Astrocyte (in vitro differentiated cells and primary cell): Measurements from ENCODE around the gene FOXO6. TPM values are rescaled to one million over a fixed set of nuclear protein-coding genes. Genes with fewer than 3 reads are reported as not detected.

Experiments
- DNase-seq: peaks from one replicate; pipeline ENCODE4 v3.0.0-alpha.2; 2010; ENCODE audit warnings: low read depth
- FAIRE-seq: peaks from 2 replicates; lab custom pipeline; 2011; peaks lifted over from hg19 to GRCh38; lab: Jason Lieb, UNC
- H2AFZ ChIP-seq: 2 replicates; pipeline ENCODE4 v1.6.0; 2012; ENCODE audit warnings: low read depth, low read length, inconsistent platforms
- H3K27ac ChIP-seq: 2 replicates; pipeline ENCODE4 v1.5.1; 2011; ENCODE audit warnings: low read depth, low read length, inconsistent platforms
- H3K27me3 ChIP-seq: 2 replicates; pipeline ENCODE4 v1.6.0; 2011; ENCODE audit warnings: low read length, inconsistent platforms; ENCODE audit not compliant: insufficient read depth
- H3K36me3 ChIP-seq: 2 replicates; pipeline ENCODE4 v1.5.1; 2011; ENCODE audit warnings: low read length, inconsistent platforms; ENCODE audit not compliant: insufficient read depth
- H3K4me1 ChIP-seq: 2 replicates; pipeline ENCODE4 v1.5.1; 2011; ENCODE audit warnings: low read length, inconsistent platforms; ENCODE audit not compliant: insufficient read depth
- H3K4me2 ChIP-seq: 2 replicates; pipeline ENCODE4 v1.6.0; 2012; ENCODE audit warnings: low read length, inconsistent platforms
- H3K4me3 ChIP-seq: 2 replicates; pipeline ENCODE4 v1.5.1; 2011; ENCODE audit warnings: low read depth, mild to moderate bottlenecking, low read length, inconsistent platforms; ENCODE audit not compliant: insufficient read depth
- H3K79me2 ChIP-seq: 2 replicates; pipeline ENCODE4 v1.6.0; 2012; ENCODE audit warnings: mild to moderate bottlenecking, low read length, inconsistent platforms; ENCODE audit not compliant: insufficient read depth
- H3K9ac ChIP-seq: 2 replicates; pipeline ENCODE4 v1.6.0; 2012; ENCODE audit warnings: mild to moderate bottlenecking, low read length, inconsistent platforms
- H3K9me3 ChIP-seq: 2 replicates; pipeline ENCODE4 v1.5.1; 2012; ENCODE audit warnings: low read depth, mild to moderate bottlenecking, low read length, inconsistent platforms; ENCODE audit not compliant: insufficient read depth
- H4K20me1 ChIP-seq: 2 replicates; pipeline ENCODE4 v1.6.0; 2012; ENCODE audit warnings: low read length, inconsistent platforms; ENCODE audit not compliant: insufficient read depth
- H3K27ac Mint-ChIP-seq: one replicate; pipeline ENCODE4 v1.8.0; 2021; ENCODE audit warnings: mild to moderate bottlenecking, mixed read lengths; ENCODE audit not compliant: unreplicated experiment
- H3K27me3 Mint-ChIP-seq: one replicate; pipeline ENCODE4 v1.8.0; 2021; ENCODE audit warnings: low read depth, mixed read lengths; ENCODE audit not compliant: unreplicated experiment
- H3K36me3 Mint-ChIP-seq: one replicate; pipeline ENCODE4 v1.8.0; 2021; ENCODE audit warnings: low read depth, mixed read lengths; ENCODE audit not compliant: unreplicated experiment
- H3K4me1 Mint-ChIP-seq: one replicate; pipeline ENCODE4 v1.8.0; 2021; ENCODE audit warnings: low read depth, mixed read lengths; ENCODE audit not compliant: unreplicated experiment
- H3K4me3 Mint-ChIP-seq: one replicate; pipeline ENCODE4 v1.8.0; 2021; ENCODE audit warnings: mild to moderate bottlenecking, moderate library complexity, mixed read lengths; ENCODE audit not compliant: unreplicated experiment
- H3K9me3 Mint-ChIP-seq: one replicate; pipeline ENCODE4 v1.8.0; 2021; ENCODE audit warnings: mild to moderate bottlenecking, mixed read lengths; ENCODE audit not compliant: unreplicated experiment
- EZH2 ChIP-seq: IDR thresholded peaks from 2 replicates; pipeline ENCODE4 v1.6.1; 2012; ENCODE audit warnings: mild to moderate bottlenecking, low read length, inconsistent platforms; ENCODE audit not compliant: insufficient read depth
- total RNA-seq: library from RNA; stranded (reverse); gene quantifications from 2 replicates; pipeline ENCODE4 v1.2.1, GENCODE V29; 2021
- TF ChIP-seq, protein P1 (sequence below): IDR thresholded peaks from 2 replicates; pipeline ENCODE4 v1.5.1; 2011; ENCODE audit warnings: low read depth, mild to moderate bottlenecking, inconsistent platforms, low read length, moderate library complexity; ENCODE audit not compliant: insufficient read depth

Gene FOXO6
- total RNA-seq, 1 donor from 2014 or later = 1.2 TPM

DNA sequence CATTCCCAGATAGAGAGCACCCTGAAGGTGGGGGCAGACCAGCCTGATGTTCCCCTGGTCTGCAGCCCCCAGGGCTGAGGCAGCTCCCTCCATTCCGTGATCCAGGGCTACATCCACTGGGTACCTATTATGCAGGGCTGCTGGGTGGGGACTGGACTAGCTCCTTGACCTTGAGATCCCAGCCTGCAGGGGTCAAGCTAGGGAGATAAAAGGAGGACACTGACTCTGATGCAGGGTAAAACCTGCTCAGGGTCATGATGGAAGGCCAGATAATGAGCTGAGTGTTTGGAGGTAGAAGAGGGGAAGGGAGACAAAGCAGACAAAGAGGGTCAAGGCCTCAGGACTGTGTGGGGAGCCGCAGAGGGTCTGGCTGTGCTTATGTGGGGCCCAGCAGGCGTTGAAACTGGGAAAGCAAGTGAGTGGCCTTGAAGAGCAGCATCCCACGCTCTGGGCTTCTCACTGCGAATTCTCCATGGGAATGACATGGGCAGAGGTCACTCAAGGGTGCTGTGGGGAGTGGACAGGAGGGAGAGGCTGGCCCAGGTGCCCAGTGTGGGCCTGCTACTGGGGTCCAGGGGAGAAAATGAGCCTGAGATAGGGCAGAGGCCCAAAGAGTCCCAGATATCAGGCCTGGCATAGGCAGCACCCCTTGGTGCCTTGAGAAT is 9.7 kb downstream of the FOXO6 start:
- Mint-ChIP-seq H3K9me3 (no peaks in the 10 kb centered on the region), H3K36me3 (peaks cover 4% of the 10 kb centered on the region), H3K4me1 (peaks cover 6% of the 10 kb centered on the region), H3K27me3 (peaks cover 62% of the 10 kb centered on the region), H3K27ac (no peak overlapping the region), H3K4me3 (no peak overlapping the region)
- no peaks in the 10 kb centered on the region for H3K9me3 ChIP-seq
- no peaks in the 10 kb centered on the region for H3K36me3 ChIP-seq
- H3K27me3 ChIP-seq = peaks cover 22% of the 10 kb centered on the region
- H3K4me3 ChIP-seq = no peak overlapping the region
- H3K79me2 ChIP-seq = no peaks in the 10 kb centered on the region
- H3K9ac ChIP-seq = no peak overlapping the region
- no peak for TF ChIP-seq EZH2
- TF ChIP-seq, protein P1, sequence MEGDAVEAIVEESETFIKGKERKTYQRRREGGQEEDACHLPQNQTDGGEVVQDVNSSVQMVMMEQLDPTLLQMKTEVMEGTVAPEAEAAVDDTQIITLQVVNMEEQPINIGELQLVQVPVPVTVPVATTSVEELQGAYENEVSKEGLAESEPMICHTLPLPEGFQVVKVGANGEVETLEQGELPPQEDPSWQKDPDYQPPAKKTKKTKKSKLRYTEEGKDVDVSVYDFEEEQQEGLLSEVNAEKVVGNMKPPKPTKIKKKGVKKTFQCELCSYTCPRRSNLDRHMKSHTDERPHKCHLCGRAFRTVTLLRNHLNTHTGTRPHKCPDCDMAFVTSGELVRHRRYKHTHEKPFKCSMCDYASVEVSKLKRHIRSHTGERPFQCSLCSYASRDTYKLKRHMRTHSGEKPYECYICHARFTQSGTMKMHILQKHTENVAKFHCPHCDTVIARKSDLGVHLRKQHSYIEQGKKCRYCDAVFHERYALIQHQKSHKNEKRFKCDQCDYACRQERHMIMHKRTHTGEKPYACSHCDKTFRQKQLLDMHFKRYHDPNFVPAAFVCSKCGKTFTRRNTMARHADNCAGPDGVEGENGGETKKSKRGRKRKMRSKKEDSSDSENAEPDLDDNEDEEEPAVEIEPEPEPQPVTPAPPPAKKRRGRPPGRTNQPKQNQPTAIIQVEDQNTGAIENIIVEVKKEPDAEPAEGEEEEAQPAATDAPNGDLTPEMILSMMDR = no peak
- DNase-seq (no peak), FAIRE-seq (no peak)
- no peak overlapping the region for H3K4me2 ChIP-seq
- H2AFZ ChIP-seq = no peak overlapping the region
- H3K27ac ChIP-seq = no peak overlapping the region
- no peaks in the 10 kb centered on the region for H4K20me1 ChIP-seq
- peaks cover 6% of the 10 kb centered on the region for H3K4me1 ChIP-seq

DNA sequence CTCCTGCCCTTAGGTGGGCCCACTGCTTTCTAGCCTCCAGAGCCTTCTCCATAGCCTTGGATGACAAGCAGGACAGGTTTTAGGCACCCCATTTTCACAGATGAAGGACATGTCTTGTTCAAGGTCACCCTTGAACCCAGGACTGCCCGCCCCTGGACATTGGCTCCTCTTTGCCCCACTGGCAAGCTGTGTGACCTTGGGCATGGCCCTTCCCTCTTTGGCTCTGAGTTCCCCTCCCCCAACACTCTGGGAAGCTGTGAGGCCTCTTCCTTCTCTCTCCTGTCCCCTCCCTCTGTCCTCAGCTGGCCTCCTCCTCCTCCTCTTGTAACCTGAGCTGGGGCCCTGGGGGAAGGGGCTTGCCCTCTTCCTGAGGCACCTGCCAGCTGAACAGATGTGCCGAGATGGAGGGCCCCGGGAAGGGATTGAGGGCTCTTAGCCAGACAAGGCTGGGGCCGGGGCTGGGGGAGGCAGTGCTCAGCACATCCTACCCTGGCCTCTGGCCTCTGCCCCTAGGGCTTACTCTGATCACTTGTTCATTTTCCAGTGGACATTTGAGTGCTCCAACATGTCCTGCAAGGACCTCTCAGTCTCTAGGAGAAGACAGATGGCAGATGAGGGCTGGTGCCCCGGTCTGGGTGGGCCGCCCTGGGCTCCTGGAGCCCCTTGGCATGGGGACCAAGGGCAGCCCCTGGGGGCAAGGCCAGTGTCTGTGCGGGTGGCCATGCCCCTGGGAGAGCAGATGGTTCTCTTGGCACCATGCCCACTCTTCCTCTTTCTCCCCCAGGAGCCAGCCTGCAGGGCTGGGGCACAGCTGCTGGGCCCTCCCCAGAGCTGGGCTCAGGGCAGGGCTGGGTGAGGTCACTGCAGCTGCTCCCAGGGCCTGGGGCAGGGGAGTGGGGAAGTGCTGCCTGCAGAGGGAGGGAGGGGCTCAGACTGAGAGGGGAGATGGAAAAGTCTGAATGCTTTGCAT is 10.7 kb downstream of the FOXO6 start:
- H3K4me2 ChIP-seq = no peak overlapping the region
- no peak overlapping the region for H3K27ac ChIP-seq
- H3K79me2 ChIP-seq = no peaks in the 10 kb centered on the region
- Mint-ChIP-seq H3K4me1 (peaks cover 6% of the 10 kb centered on the region), H3K27ac (no peak overlapping the region), H3K4me3 (no peak overlapping the region), H3K36me3 (peaks cover 4% of the 10 kb centered on the region), H3K27me3 (peaks cover 69% of the 10 kb centered on the region), H3K9me3 (no peaks in the 10 kb centered on the region)
- H2AFZ ChIP-seq = no peak overlapping the region
- no peaks in the 10 kb centered on the region for H3K9me3 ChIP-seq
- TF ChIP-seq, protein P1 = no peak
- TF ChIP-seq EZH2 = no peak
- peaks cover 20% of the 10 kb centered on the region for H3K27me3 ChIP-seq
- H4K20me1 ChIP-seq = no peaks in the 10 kb centered on the region
- FAIRE-seq (no peak), DNase-seq (no peak)
- H3K36me3 ChIP-seq = no peaks in the 10 kb centered on the region
- H3K4me3 ChIP-seq = no peak overlapping the region
- no peak overlapping the region for H3K9ac ChIP-seq
- peaks cover under 1% of the 10 kb centered on the region for H3K4me1 ChIP-seq
